SK-N-SH treated with all-trans-retinoic acid at 6 μM for 48 hours (cell line): ENCODE measurements around the gene TRPM1.

Source experiments
- TCF4 ChIP-seq: fragments of 250-450 bp; sonication (Bioruptor Pico); IDR thresholded peaks from 2 replicates; pipeline ENCODE4 v1.8.0; 2021; ENCODE audit warnings: mild to moderate bottlenecking, moderate library complexity, borderline replicate concordance
- ZNF70 ChIP-seq: fragments of 450-650 bp; formaldehyde crosslinking; IDR thresholded peaks from 2 replicates; pipeline ENCODE4 v1.5.0; 2020; ENCODE audit warnings: mild to moderate bottlenecking, moderate library complexity
- TF ChIP-seq, protein P1 (sequence below): fragments of 250-450 bp; sonication (Bioruptor Pico); IDR thresholded peaks from 2 replicates; pipeline ENCODE4 v1.5.0; 2020; ENCODE audit warnings: mild to moderate bottlenecking, moderate library complexity

DNA sequence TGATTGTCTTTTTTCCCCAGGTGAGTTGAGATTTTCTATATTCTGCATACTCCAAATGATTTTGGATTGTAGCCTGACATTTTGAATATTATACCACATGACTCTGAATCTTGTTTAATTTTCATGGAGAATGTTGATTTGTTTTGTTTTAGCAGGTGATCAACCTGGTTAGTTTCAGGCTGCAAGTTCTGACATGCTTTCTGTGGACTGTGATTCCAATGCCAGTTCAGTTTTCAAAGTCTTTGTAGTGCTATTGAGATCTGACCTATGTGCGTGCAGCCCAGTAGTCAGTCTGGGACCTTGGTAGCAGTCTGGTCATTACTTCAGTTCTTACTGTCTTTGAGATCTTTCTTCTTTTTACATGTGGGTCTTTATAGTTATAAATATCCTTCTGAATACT, 91.5 kb downstream of the TRPM1 start:
- TF ChIP-seq ZNF70 (CRISPR knock-in tag) (no peak), TCF4 (CRISPR knock-in tag) (no peak)
- TF ChIP-seq, protein P1, sequence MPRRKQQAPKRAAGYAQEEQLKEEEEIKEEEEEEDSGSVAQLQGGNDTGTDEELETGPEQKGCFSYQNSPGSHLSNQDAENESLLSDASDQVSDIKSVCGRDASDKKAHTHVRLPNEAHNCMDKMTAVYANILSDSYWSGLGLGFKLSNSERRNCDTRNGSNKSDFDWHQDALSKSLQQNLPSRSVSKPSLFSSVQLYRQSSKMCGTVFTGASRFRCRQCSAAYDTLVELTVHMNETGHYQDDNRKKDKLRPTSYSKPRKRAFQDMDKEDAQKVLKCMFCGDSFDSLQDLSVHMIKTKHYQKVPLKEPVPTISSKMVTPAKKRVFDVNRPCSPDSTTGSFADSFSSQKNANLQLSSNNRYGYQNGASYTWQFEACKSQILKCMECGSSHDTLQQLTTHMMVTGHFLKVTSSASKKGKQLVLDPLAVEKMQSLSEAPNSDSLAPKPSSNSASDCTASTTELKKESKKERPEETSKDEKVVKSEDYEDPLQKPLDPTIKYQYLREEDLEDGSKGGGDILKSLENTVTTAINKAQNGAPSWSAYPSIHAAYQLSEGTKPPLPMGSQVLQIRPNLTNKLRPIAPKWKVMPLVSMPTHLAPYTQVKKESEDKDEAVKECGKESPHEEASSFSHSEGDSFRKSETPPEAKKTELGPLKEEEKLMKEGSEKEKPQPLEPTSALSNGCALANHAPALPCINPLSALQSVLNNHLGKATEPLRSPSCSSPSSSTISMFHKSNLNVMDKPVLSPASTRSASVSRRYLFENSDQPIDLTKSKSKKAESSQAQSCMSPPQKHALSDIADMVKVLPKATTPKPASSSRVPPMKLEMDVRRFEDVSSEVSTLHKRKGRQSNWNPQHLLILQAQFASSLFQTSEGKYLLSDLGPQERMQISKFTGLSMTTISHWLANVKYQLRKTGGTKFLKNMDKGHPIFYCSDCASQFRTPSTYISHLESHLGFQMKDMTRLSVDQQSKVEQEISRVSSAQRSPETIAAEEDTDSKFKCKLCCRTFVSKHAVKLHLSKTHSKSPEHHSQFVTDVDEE (CRISPR knock-in tag), result no peak
